Hematopoietic multipotent progenitor cell treated with erythropoietin and hydrocortisone succinate and interleukin-3 and kit ligand, for 6 days (in vitro differentiated cells): ENCODE data around the gene NUP153.
"Not testable (repeated sequence)": the region's sequence is repeated elsewhere in the genome, so short reads cannot be mapped to it uniquely, and the experiment has no call there.

Experiments
- DNase-seq: peaks from one replicate; pipeline ENCODE4 v3.0.0-alpha.2; 2015

Gene NUP153

DNA sequence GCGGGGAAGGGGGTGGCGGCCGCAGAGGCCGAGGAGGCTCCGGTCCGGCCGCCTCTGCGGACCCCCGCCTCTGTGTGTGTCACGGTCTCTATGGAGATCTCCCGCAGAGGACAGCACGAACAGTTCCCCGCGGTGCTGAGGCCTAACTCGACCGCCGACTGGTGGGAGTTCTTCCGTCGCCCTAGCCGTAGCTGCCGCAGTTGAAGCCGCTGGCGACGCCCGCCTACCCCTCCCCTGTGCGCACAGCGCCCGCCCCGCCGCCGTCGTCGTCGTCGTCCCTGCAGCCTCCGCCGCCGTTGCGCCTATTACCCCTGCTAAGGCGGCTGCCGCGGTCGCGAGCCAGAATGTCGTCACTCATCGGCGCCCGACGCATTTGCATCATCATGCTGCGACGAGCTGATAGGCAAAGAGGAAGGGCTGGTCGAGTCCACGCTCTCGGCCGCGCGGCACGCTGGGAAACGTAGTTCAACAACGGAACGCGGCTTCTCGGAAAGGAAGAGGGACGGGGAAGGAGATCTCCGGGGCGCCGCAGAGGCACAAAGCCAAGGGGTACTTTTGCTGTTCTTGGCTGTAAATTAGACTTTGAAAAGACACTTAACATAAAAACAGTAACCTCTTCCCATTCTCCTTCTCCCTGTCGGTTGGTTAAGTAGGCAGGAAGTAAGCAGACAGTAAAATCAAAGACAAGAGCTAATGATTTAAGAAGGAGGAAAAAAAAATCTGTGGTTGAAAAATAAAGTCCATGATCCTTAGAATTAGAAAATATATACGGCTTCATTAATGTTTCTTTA, at the start of gene NUP153:
Gene NUP153, minus strand, starts transcription at position 346 of the 791 bp plus-strand sequence. CDS start 538 bp downstream, outside the sequence.
- peak; percentile 98 for DNase-seq

DNA sequence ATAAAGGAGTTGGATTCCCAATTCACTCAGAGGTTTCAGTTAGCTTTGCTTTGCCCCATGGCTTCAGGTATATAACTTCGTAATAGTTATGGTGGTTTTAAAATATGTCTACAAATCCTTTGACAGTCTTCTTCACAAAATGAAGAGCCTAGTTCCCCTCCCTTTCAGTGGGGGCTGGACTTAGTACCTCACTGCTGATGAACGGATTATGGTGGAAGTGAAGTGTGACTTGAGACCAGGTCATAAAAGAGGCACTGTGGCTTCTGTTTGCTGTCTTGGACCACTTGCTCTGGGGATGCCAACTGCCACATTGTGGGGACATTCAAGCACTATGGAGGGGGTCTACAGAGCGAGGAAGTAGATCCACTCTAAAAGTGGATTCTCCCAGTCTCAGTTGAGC, 47.5 kb upstream of the NUP153 start:
- no peak for DNase-seq

DNA sequence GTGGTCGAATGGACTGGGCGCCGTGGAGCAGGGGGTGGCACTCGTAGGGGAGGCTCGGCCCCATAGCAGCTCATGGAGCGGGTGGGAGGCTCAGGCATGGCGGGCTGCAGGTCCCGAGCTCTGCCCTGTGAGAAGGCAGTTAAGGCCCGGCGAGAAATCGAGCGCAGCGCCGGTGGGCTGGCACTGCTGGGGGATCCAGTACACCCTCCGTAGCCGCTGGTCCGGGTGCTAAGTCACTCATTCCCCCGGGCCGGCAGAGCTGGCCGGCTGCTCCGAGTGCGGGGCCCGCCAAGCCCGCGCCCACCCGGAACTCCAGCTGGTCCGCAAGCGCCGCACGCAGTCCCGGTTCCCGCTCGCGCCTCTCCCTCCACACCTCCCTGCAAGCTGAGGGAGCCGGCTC, 38.6 kb upstream of the NUP153 start:
- not testable (repeated sequence) for DNase-seq

DNA sequence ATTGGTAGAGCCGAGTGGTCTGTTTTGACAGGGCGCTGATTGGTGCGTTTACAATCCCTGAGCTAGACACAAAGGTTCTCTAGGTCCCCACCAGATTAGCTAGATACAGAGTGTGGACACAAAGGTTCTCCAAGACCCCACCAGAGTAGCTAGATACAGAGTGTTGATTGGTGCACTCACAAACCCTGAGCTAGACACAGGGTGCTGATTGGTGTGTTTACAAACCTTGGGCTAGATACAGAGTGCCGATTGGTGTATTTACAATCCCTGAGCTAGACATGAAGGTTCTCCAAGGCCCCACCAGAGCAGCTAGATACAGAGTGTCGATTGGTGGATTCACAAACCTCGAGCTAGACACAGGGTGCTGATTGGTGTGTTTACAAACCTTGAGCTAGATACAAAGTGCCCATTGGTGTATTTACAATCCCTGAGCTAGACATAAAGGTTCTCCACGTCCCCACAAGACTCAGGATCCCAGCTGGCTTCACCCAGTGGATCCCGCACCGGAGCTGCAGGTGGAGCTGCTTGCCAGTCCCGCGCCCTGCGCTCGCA, 38.1 kb upstream of the NUP153 start:
- DNase-seq: not testable (repeated sequence)

DNA sequence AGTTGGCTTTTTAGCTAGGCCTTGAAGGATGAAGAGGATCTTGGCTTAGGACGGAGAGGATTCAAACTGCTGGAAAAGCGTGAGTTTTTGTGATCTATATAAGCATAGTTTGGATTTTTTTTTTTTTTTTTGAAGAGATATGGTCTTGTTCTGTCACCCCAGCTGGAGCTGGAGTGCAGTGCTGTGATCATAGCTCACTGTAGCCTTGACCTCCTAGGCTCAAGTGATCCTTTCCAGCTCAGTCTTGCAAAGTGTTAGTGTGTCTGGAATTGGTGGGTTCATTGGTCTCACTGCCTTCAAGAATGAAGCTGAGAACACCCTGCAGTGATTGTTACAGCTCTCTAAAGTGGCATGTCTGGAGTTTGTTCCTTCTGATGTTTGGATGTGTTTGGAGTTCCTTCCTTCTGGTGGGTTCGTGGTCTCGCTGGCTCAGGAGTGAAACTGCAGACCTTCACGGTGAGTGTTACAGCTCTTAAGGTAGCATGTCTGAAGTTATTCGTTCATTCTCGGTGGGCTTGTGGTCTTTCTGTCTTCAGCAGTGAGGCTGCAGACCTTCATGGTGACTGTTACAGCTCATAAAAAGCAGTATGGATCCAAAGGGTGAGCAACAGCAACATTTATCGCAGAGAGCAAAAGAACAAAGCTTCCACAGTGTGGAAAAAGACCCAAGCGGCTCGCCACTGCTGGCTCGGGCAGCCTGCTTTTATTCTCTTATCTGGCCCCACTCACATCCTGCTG, 37.5 kb upstream of the NUP153 start:
- DNase-seq: no peak

DNA sequence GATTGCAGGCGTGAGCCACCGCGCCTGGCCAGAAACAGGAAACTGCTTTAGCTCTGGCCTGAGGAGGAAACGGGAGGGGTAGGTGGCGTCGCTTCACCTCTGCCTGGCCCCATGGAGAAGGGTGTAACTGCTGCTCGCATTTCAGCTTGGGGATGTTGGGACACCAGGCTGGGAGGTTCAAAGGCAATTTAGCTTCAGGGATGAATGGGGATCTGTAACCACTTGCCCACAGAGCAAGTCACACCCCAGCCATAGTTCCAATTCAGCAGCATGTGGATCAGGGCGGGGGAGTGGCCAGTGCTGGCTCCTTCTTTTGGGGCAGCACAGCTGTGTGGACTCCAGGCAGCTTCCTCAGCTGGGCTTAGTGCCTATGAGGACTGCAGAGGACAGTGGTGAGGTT, 34.8 kb upstream of the NUP153 start:
- no peak for DNase-seq

DNA sequence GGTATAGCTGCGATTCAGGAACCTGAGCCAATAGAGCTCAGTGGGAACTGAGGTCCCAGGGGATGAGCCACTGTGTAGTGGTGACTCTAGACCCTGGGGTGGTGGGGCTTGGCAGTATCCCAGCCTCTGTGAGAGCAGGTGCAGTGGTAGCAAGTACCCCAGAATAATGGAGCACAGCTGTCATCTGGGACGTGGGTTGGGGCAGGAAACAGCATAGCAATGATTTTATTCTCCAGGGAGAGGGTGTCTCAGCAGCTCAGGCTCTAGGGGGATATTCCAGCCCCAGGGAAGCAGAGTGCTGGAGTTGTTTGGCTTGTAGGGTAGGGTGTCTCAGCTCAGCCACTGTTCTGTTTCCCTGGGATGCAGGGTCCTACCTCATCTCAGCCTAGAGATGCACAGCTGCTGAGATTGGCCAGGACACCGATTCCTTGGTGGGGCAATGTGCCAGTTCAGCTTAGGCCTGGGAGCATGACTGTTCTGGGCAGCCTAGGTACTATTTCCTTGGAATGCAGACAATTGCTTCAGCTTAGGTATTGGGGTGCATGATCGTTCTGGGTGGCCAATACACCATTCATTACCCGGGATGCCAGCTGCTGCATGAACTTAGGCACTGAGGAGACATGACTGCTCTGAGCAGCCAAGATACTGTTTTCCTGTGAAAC, 34.0 kb upstream of the NUP153 start:
- DNase-seq: no peak

DNA sequence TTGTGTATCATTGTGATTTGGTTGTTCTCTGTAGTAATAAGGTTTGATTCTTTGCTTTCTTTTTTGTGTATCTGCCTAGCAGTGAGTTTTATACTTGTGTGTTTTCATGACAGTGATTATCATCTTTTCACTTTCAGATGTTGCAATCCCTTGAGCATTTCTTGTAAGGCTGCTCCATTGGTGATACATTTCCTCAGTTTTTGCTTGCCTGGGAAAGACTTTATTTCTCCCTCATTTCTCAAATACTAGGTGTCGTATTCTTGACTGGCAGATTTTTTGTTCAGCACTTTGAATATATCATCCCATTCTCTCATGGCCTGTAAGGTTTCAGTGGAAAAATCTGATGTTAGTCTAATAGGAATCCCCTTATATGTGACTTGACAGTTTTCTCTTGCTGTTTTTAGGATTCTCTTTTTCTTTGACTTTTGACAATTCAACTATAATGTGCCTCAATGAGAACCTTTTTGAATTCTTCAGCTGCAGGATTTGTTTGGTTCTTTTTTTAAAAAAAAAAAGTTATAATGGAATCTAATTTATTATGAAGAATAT, 31.1 kb upstream of the NUP153 start:
- DNase-seq: no peak

DNA sequence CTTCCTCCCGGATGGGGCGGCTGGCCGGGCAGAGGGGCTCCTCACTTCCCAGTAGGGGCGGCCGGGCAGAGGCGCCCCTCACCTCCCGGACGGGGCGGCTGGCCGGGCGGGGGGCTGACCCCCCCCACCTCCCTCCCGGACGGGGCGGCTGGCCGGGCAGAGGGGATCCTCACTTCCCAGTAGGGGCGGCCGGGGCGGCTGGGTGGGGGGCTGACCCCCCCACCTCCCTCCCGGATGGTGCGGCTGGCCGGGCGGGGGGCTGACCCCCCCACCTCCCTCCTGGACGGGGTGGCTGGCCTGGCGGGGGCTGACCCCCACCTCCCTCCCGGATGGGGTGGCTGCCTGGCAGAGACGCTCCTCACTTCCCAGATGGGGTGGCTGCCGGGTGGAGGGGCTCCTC, 28.6 kb upstream of the NUP153 start:
- not testable (repeated sequence) for DNase-seq

DNA sequence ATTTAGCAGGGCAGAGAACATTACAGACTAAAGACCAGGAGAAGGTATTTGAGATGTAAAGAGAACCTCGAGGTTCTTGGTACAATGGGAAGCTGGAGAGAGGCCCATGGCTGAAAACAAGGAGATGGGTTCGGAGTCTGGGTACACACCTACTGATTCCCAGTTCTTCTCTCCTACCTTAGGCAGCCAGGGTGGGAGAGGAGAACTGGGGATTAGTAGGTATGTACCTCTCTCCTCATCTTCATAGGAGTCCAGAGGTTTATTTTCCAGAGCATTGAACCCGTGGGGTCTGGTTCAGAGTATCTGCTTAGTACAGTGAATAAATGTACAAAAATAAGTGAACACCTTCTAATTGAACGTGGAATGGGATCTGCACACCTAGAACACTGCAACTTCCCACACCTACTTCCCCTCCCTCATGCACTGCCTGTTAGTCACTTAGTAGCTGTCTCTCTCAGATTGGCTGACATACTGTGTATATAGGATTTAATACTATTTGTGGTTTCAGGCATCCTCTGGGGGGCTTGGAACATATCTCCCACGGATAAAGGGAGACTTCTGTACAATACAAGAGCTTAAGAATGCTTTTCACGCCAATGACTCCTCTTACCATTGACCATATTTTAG, 23.5 kb upstream of the NUP153 start:
- no peak for DNase-seq

DNA sequence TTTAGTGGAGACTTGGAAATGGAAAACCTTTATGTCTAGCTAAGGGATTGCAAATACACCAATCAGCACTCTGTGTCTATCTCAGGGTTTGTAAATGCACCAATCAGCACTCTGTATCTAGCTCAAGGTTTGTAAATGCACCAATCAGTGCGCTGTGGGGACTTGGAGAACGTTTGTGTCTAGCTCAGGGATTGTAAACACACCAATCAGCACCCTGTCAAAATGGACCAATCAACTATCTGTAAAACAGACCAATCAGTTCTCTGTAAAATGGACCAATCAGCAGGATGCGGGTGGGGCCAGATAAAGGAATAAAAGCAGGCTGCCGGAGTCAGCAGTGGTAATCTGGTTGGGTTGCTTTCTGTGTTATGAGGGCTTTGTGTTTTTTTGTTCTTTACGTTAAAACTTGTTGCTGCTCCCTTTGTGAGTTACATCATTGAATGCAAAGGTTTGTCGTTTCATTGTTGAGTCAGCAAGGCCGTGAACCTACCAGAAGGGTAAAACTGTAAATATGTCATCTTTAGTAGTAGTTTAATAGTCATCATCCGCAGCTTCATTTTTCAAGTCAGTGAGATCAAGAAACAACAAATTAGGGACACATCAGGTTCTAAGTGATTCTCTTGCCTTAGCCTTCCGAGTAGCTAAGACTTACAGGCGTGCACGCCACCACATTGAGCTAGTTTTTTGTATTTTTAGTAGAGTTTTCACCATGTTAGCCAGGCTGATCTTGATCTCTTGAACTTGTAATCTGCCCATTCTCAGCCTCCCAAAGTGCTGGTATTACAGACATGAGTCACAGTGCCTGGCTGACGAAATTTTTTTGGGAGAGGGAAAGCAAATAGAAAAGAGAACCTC, 22.7 kb upstream of the NUP153 start:
- DNase-seq: no peak

DNA sequence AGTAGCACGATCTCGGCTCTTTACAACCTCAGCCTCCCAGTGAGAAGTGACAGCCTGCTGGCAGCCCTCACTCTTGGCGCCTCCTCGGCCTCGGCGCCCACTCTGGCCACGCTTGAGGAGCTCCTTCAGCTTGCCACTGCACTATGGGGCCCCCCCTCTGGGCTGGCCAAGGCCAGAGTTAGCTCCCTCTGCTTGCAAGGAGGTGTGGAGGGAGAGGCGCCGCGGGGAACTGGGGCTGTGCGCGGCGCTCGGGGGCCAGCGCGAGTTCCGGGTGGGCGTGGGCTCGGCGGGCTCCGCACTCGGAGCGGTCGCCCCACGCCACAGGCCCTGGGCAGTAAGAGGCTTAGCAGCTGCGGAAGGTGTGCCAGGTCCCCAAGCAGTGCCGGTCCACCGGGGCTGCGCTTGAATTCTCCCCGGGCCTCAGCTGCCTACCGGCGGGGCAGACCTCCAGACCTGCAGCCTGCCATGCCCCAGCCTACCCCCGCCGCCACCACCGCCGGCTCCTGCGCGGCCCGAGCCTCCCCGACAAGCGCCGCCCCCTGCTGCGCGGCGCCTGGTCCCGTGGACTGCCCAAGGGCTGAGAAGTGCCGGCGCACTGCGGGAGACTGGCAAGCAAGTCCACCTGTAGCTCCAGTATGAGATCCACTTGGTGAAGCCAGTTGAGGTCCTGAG, 22.0 kb upstream of the NUP153 start:
- DNase-seq: no peak

DNA sequence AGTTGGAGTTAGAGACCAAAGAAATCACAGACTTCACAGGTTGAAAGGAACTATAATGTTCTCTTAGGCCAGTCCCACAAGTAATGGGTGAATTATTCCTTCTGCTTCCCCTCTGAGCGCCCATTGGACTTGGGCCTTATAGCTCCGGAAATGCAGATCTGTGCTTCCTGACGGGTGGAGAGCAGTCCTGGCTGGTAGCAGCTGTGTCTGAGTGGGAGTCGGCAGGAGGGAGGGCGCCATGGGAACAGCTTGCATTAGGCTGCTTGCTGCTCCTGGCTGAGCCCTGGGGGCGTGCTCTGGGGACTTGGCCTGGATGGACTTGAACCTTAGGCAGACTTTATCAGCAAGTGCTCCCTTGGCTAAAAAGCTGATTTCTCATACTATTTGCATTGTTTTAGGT, 18.4 kb upstream of the NUP153 start:
- peak; percentile 23 for DNase-seq

DNA sequence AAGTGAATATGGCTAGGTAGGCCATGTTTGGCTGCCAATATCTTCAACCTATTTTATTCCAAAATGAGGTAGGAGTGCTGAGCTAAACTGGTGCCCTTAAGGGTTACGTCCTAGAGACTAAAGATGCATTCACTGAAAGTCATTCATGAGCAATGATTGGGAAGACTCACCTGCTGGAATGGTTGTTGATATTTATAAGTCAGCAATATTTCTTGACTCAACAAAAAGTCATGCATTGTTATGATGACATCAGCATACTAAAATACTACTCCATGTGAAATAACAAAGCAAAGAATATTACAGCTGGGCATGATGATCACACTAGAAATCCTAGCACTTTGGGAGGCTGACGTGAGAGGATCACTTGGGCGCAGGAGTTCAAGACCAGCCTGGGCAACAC, 17.6 kb upstream of the NUP153 start:
- no peak for DNase-seq

DNA sequence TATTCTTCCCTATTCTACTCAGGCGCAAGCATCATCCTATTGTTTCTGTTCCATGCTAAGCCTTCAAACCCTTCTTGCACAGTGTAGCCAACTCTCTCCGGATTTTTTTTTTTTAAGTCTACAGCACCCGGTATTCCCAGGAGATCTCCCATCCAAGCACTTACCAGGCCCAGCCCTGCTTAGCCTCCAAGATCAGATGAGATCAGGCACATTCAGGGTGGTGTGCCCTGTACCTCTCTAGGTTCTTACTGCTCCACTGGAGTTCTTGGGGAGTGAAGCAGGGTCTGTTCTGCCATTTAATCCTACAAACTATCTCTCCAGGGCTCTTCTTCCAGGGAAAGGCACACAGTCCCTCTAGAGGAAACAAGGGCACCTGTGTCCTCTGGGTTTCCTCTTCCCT, 14.9 kb upstream of the NUP153 start:
- no peak for DNase-seq

DNA sequence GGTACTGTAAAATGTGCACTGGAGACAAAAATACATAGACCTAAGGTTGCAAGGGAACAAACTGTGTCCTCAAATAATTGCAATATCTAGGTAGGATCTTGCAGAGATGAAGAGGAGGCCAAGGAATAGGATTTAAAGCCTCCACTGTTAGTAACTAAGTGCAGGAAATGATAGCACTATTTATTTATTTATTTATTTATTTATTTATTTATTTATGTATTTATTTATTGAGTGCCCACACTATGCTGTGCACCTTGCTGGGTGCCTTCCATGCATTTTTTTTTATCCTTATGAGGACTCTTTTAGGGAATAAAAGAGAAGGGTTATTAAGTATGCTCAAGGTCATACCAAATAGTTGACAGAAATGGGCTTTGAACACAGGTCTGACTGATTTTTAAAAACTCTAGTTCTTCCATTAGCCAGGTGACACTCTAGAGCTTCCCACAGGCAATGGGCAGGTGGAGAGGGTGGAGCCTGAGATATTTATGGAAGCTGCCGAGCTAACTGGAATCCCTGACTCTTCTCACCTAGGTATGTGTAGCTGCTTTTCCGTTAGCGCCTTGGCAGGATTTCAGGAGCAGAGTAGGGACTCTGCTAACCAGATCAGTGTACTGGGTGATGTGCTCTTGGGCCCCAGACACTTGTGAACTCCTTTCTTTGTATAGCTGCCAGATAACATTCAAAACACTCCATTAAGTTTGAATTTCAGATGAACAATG, 12.8 kb upstream of the NUP153 start:
- DNase-seq: no peak

DNA sequence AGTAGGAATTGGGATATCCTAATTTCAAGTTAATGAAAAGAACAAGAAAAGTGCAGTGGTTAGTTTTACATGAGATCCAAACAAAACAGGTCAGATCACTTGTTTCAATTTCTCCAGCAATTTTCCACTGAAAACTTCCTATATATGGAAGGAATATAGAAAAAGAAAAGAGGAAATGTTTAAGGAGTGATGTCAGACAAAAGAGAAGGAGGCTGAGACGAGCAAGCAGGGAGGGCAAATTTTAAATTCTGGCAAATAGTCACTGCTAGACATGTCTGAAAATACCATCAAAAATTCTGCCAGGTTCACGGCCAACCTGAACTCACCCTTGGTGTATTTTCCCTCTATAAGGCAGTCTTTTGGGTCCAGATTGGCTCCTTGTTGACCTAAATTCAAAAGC, 9.5 kb upstream of the NUP153 start:
- DNase-seq: no peak

DNA sequence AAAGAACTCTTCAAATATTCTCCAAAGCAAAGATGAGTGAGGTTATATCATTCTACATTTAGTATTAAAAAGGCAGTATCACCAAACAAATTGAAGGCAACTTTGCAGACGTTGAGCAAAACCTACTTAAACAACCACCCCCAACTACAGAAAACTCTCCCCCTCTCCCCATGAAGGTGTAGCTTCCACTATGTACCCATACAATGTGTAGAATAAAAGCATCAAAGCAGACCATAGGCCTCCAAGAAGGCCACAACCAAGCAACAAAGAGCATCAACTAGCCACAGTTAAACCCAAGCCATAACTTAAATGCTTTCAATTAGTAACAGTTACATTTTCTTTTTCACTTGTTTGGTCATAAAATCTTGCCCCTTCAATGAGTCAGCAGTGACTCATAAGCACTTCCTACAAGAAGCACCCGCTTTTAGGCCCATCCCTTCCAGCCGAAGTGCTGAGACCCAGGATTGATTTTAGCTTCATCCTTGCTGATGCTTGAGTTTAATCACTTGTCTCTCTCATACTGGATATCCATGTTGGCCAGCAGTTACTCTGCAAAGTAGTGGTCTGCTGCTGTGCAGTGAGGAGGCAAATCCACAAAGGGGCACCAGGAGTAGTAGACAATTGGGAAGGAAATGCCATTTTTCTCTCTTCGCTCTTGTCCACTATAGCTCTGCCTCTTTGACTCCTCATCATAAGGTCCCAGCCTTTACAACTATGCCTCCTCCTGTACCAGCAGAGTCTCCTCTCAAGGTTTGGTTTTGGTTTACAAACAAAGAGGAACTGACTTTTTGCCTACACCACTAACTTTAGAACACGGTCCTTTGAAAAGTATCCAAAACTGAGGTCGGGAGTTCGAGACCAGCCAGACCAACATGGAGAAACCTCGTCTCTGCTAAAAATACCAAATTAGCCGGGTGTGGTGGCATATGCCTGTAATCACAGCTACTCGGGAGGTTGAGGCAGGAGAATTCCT, 8.4 kb upstream of the NUP153 start:
- peak; percentile 75 for DNase-seq

DNA sequence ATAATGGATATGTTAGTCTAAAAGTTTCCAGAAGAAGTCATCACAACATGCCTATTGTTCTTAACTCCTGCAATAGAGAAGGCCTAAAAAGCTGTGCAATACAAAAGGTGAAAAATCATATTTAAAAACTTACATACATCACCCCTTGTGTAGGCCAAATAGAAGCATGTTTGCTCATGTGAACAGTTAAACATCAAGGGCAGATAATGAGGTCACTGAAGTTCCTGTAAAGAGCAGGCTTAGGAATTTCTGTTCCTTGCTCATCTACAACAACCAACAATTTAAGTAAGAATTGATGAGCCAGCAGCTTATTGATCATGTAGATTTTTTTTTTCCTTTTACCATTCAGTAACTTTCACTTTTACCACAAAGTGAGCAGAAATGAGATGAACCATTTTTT, 7.5 kb upstream of the NUP153 start:
- no peak for DNase-seq
